Measurements from ENCODE around the gene NUP93. TPM values are rescaled to one million over a fixed set of nuclear protein-coding genes. Genes with fewer than 3 reads are reported as not detected.

The NUP93 gene
- polyA plus RNA-seq, 6 donors from 2014 or later: 54.7 to 72.7 (median 66.8) TPM

- Mint-ChIP-seq H3K4me1 (peaks cover 19 to 25% (median 23%) of the 10 kb centered on the region in 3 donors), H3K36me3 (no peaks in the 10 kb centered on the region), H3K9me3 (peaks cover 0 to 2% (median 0%) of the 10 kb centered on the region in 7 donors), H3K4me3 (peak overlapping the region in 5 of 8 donors; percentile 23 to 81 (median 47)), H3K27ac (peak overlapping the region; percentile 28 to 81 (median 68)), H3K27me3 (no peaks in the 10 kb centered on the region)
- peak; percentile 94 to 95 for ATAC-seq (ENCODE audit: low read depth in 2 of 2)
- DNase-seq: peak; percentile 63
These were observed 158.9 kb downstream of the NUP93 start for GRCh38 chr16:56888806-56889205.

GRCh38 chr16:56889206-56889605, 159.3 kb downstream of the NUP93 start:
- peak; percentile 35 for ATAC-seq (ENCODE audit: low read depth in 2 of 2)
- Mint-ChIP-seq H3K4me1 (peaks cover 19 to 25% (median 23%) of the 10 kb centered on the region in 3 donors), H3K4me3 (peak overlapping the region in 3 of 8 donors; percentile 26 to 81 (median 39)), H3K27ac (peak overlapping the region in 5 of 6 donors; percentile 64 to 80 (median 76)), H3K9me3 (peaks cover 0 to 2% (median 0%) of the 10 kb centered on the region in 7 donors), H3K36me3 (no peaks in the 10 kb centered on the region), H3K27me3 (no peaks in the 10 kb centered on the region)
- DNase-seq: no peak

GRCh38 chr16:56891685-56892084, 161.8 kb downstream of the NUP93 start:
- Mint-ChIP-seq H3K4me1 (peaks cover 16 to 28% (median 25%) of the 10 kb centered on the region in 3 donors), H3K4me3 (no peak overlapping the region), H3K36me3 (no peaks in the 10 kb centered on the region), H3K27me3 (no peaks in the 10 kb centered on the region), H3K9me3 (peaks cover 0 to 2% (median 0%) of the 10 kb centered on the region in 7 donors), H3K27ac (no peak overlapping the region)
- DNase-seq (no peak), ATAC-seq (ENCODE audit: low read depth in 2 of 2) (no peak)

GRCh38 chr16:56892705-56893104, 162.8 kb downstream of the NUP93 start:
- peaks cover 0 to 2% (median 0%) of the 10 kb centered on the region in 7 donors for H3K9me3 Mint-ChIP-seq
- no peak for ATAC-seq (ENCODE audit: low read depth in 2 of 2)
- no peaks in the 10 kb centered on the region for H3K36me3 Mint-ChIP-seq
- no peak overlapping the region for H3K27ac Mint-ChIP-seq
- no peak for DNase-seq
- no peak overlapping the region for H3K4me3 Mint-ChIP-seq
- H3K27me3 Mint-ChIP-seq: no peaks in the 10 kb centered on the region
- H3K4me1 Mint-ChIP-seq: peaks cover 19 to 31% (median 29%) of the 10 kb centered on the region in 3 donors

- Mint-ChIP-seq H3K4me1 (peaks cover 12 to 32% (median 28%) of the 10 kb centered on the region in 3 donors), H3K27me3 (no peaks in the 10 kb centered on the region), H3K9me3 (peaks cover 0 to 2% (median 0%) of the 10 kb centered on the region in 7 donors), H3K4me3 (no peak overlapping the region), H3K36me3 (no peaks in the 10 kb centered on the region), H3K27ac (no peak overlapping the region)
- no peak for ATAC-seq (ENCODE audit: low read depth in 2 of 2)
- DNase-seq: no peak
These were observed 164.5 kb downstream of the NUP93 start for GRCh38 chr16:56894331-56894917.

GRCh38 chr16:56895813-56896212, 165.9 kb downstream of the NUP93 start:
- Mint-ChIP-seq H3K27ac (peak overlapping the region in 1 of 6 donors; percentile 68), H3K27me3 (peaks cover 0 to 1% (median 0%) of the 10 kb centered on the region in 3 donors), H3K36me3 (no peaks in the 10 kb centered on the region), H3K9me3 (peaks cover 0 to 2% (median 0%) of the 10 kb centered on the region in 7 donors), H3K4me1 (peaks cover 21 to 41% (median 31%) of the 10 kb centered on the region in 3 donors), H3K4me3 (no peak overlapping the region)
- DNase-seq (no peak), ATAC-seq (ENCODE audit: low read depth in 2 of 2) (no peak)

- no peak for ATAC-seq (ENCODE audit: low read depth in 2 of 2)
- Mint-ChIP-seq H3K4me3 (no peak overlapping the region), H3K36me3 (no peaks in the 10 kb centered on the region), H3K27me3 (peaks cover 0 to 5% (median 0%) of the 10 kb centered on the region in 3 donors), H3K9me3 (peaks cover 0 to 2% (median 0%) of the 10 kb centered on the region in 7 donors), H3K4me1 (peaks cover 26 to 45% (median 35%) of the 10 kb centered on the region in 3 donors), H3K27ac (peak overlapping the region in 3 of 6 donors; percentile 6 to 82 (median 39))
- DNase-seq: no peak
These were observed 166.3 kb downstream of the NUP93 start for GRCh38 chr16:56896244-56896643.

GRCh38 chr16:56897026-56897799, 167.3 kb downstream of the NUP93 start:
- H3K36me3 Mint-ChIP-seq: no peaks in the 10 kb centered on the region
- no peak for DNase-seq
- no peak for ATAC-seq (ENCODE audit: low read depth in 2 of 2)
- H3K27me3 Mint-ChIP-seq: peaks cover 0 to 6% (median 0%) of the 10 kb centered on the region in 3 donors
- peaks cover 0 to 2% (median 0%) of the 10 kb centered on the region in 7 donors for H3K9me3 Mint-ChIP-seq
- peak overlapping the region in 4 of 6 donors; percentile 24 to 89 (median 67) for H3K27ac Mint-ChIP-seq
- peaks cover 26 to 49% (median 43%) of the 10 kb centered on the region in 3 donors for H3K4me1 Mint-ChIP-seq
- H3K4me3 Mint-ChIP-seq: peak overlapping the region in 1 of 8 donors; percentile 76

GRCh38 chr16:56898847-56899246, 168.9 kb downstream of the NUP93 start:
- peaks cover 0 to 6% (median 0%) of the 10 kb centered on the region in 3 donors for H3K27me3 Mint-ChIP-seq
- DNase-seq (no peak), ATAC-seq (ENCODE audit: low read depth in 2 of 2) (no peak)
- H3K4me1 Mint-ChIP-seq: peaks cover 26 to 49% (median 46%) of the 10 kb centered on the region in 3 donors
- no peaks in the 10 kb centered on the region for H3K36me3 Mint-ChIP-seq
- peak overlapping the region in 2 of 8 donors; percentile 17 to 44 for H3K4me3 Mint-ChIP-seq
- H3K9me3 Mint-ChIP-seq: no peaks in the 10 kb centered on the region
- peak overlapping the region in 3 of 6 donors; percentile 24 to 92 (median 81) for H3K27ac Mint-ChIP-seq

Other genes with a start within 250 kb of the NUP93 start
- gene BBS2, start 210.1 kb upstream of the NUP93 start, polyA plus RNA-seq (ENCODE audit: low read depth in 6 of 6): 10 to 100 TPM in 5 of 6 donors, 1 to 10 TPM in 1; 9.8 to 28.8 (median 17.7) TPM
- not detected for gene MT4, start 165.1 kb upstream of the NUP93 start, polyA plus RNA-seq (ENCODE audit: low read depth in 6 of 6)
- gene MT3, start 140.6 kb upstream of the NUP93 start, polyA plus RNA-seq (ENCODE audit: low read depth in 6 of 6): not detected
- 10 to 100 TPM in 5 of 6 donors, 1 to 10 TPM in 1; 8.6 to 18.6 (median 11.2) TPM for gene MT2A, start 121.5 kb upstream of the NUP93 start, polyA plus RNA-seq (ENCODE audit: low read depth in 6 of 6)
- not detected for gene MT1E, start 104.3 kb upstream of the NUP93 start, polyA plus RNA-seq (ENCODE audit: low read depth in 6 of 6)
- not detected for gene MT1M, start 97.5 kb upstream of the NUP93 start, polyA plus RNA-seq (ENCODE audit: low read depth in 6 of 6)
- not detected for gene MT1A, start 91.5 kb upstream of the NUP93 start, polyA plus RNA-seq (ENCODE audit: low read depth in 6 of 6)
- not detected for gene MT1B, start 78.2 kb upstream of the NUP93 start, polyA plus RNA-seq (ENCODE audit: low read depth in 6 of 6)
- gene MT1F, start 72.2 kb upstream of the NUP93 start, polyA plus RNA-seq (ENCODE audit: low read depth in 6 of 6): 10 to 100 TPM in 1 of 6 donors, 1 to 10 TPM in 5; 4.0 to 10.3 (median 4.6) TPM
- not detected for gene MT1G, start 62.1 kb upstream of the NUP93 start, polyA plus RNA-seq (ENCODE audit: low read depth in 6 of 6)
- gene MT1H, start 60.3 kb upstream of the NUP93 start, polyA plus RNA-seq (ENCODE audit: low read depth in 6 of 6): not detected
- gene MT1X, start 47.7 kb upstream of the NUP93 start, polyA plus RNA-seq (ENCODE audit: low read depth in 6 of 6): 1 to 10 TPM in 5 of 6 donors, not detected in 1; 2.4 to 8.9 (median 8.0) TPM
- under 1 TPM in 3 of 6 donors, not detected in 3; 0.10 to 0.57 (median 0.26) TPM for gene SLC12A3, start 135.1 kb downstream of the NUP93 start, polyA plus RNA-seq (ENCODE audit: low read depth in 6 of 6)
- 1,000 to 10,000 TPM in 1 of 6 donors, 100 to 1,000 TPM in 5; 235 to 1,138 (median 264) TPM for gene HERPUD1, start 202.0 kb downstream of the NUP93 start, polyA plus RNA-seq (ENCODE audit: low read depth in 6 of 6)
- under 1 TPM in 4 of 6 donors, not detected in 2; 0.25 to 0.72 (median 0.27) TPM for gene CETP, start 231.8 kb downstream of the NUP93 start, polyA plus RNA-seq (ENCODE audit: low read depth in 6 of 6)

Data from naive B cell (primary cell).